ENCODE measurements around the gene RAD9A.

RAD9A gene

DNA sequence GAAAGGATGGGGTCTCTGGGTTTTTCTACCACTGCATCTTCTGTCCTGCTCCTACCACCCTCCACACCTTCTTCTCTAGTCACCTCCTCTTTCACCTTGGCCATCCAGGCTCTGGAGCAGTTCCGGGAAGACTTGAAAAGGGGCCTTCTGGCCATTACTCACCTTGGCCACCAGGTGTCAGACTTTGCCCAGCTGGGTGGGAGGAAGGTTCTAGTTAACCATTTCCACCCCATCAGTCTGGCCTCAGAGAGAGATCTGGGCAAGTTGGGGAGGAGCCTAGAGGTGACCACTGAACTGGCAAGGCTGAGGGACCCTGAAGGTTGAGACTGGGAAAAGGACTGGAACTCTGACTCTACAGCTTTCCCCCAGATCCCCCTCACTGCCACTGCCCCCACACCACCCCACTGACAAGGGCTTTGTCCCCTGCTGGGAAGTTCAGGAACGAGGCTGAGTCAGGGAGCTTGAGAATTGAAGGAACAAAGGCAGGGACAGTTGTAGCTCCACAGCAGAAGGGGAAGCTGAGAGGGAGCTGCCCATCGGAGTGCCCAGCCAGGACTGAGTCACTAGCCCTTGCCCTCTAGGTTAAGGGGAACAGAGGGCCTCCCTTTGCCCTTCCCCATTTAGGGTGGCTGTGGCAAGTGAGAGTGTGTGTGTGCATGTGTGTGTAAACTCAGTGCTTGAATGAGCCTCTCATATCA lies 34.8 kb upstream of the RAD9A start:
- peak; percentile 70 for DNase-seq (ENCODE audit: low read depth, low spot score)

DNA sequence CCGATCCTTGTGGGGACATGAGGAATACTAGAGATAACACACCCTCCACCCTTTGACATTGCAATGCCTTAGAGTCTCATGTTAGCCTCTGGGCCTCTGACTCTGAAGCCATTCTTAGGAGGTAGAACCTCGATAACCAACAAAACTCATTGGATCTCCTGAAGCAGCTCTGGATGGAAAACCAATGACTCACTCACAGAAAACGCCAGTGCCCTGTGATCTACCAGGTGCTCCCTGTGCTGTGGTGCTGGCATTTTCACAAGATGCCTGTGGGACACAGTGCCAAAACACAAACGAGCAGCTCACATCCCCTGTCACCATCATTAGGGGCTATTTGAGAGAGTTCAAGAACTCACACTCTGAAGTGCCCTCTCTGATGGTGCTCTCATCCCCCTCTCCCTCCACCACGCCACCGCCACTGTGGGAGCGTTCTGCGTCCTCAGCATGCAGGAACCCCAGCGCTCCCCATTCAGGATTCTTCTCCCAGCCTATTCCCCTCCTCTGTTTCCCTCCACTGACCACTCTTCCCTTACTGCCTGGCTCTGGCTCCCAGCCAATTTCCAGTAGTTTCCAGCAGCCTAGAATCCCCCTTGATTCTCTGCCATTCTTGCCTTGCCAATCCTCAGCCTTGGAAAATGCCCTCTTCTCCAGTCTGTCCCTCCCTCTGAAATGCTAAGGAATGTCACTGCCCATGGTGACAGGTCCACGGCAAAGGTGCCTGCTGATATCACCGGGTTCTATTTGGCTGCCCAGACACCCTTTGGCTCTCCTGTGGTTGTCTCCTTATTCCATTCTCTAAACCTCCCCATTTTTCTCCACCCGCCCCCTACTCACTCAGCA lies 33.7 kb upstream of the RAD9A start:
- no peak for DNase-seq (ENCODE audit: low read depth, low spot score)

DNA sequence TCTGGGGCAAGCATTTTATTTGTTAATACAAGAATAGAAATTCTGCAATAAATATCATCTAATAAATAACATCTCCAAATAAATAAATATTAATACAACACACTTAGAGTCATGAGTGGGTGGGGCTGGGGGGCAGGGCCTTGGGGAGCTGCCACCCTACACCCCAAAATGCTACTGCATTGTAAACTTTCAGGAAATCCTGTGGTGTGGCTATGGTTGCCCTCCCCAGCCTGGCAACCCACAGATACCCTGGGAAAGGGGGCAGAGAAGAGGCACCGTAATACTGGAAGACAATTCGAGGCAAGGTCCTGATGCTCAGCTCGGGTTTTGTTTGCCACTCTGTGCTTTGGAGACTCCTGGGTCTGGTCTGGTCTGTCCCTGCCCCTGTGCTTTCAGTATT lies 27.6 kb upstream of the RAD9A start:
- no peak for DNase-seq (ENCODE audit: low read depth, low spot score)

DNA sequence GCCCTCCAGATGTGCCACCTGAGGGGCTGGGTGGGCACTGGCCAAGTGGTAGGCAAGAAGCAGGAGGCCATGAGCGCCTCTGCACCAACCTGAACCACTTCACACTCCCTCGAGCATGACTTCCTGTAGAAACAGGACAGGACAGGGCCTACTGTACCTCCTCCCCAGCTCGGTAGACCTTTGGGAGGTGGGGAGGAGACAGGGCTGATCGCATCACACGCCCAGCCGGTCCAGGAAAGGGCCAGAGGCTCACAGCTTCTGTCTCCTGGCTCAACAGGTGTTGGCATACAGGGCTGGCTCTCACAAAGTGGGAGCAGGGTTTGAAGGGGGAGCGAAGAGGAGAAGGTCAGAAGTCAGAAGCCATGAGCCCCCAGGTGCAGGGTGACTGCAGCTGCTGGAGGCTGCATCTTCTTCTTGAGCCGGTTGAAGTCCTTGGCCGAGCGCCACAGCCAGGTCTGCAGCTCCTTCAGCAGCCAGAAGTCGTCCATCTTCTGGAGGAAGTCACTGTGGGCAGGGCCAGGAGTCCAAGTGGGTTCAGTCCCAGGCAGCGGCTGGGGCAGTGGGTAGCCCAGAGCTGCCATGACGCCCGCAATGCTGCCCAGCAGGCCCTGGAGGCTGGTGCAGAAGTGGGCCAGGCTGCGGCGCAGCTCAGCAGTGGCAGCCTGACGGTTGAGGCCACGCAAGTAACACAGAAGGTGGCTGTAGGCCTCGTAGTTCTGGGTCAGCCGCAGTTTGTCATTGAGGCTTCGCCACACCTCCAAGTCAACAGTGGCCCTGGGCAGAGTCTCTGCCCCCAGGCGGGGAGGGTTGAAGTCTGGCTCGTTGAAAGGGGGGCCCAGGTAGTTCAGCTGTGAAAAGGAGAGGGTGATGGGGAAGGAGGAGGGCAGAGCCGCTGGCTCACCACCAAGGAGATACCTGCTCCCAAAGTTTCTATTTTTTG lies 26.7 kb upstream of the RAD9A start:
- no peak for DNase-seq (ENCODE audit: low read depth, low spot score)

DNA sequence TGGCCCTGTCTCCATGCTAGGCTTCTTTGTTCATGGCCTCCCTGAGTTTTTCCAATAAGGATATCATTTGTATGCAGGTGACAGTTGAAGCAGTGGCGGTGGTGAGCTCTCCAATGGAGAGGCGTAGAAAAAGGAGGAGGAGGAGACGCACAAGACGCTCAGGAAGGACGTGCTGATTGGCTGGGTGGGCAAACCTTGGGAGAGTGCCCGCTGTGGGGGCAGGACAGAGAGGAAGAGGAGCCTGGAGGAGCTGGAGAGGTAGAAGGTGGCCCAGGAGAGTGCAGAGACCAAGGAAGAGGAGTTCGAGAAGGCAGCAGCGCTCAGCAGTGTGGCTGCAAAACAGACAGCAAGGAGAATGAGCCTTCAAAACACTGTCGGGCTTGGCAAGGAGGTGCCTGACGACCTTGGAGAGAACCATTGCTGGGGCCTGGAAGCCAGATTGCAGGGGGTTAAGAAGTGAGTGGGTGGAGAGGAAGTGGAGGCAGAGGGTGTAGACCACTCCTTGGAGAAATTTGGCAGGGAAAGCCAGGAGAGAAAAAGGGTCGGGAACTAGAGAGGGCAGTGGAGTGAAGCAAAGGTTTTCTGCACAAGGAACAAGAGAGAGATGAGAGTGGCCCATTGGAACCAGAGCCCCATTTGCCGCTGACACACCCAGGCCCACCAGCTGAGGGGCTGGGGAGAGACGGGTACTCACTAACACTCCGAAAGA lies 25.9 kb upstream of the RAD9A start:
- DNase-seq (ENCODE audit: low read depth, low spot score) = no peak

DNA sequence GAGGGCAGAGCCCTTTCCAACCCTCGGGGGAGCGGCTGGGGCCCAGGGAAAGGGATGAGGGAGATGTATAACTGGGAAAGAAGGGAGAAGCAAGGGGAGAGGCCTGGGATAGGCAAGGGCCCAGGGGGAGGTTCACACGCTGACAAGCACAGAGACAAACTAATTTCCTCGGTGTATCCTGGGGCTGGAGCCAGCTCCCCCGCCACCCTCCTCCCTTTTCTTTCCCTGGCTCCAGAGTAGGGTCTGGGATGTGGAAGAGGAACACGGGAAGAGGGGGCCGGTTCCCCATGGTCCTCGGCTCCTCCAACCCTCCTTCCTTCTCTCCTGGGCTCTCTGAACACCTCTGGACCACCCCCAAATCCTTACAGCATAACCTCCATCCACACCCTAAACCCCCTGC lies 25.2 kb upstream of the RAD9A start:
- no peak for DNase-seq (ENCODE audit: low read depth, low spot score)

DNA sequence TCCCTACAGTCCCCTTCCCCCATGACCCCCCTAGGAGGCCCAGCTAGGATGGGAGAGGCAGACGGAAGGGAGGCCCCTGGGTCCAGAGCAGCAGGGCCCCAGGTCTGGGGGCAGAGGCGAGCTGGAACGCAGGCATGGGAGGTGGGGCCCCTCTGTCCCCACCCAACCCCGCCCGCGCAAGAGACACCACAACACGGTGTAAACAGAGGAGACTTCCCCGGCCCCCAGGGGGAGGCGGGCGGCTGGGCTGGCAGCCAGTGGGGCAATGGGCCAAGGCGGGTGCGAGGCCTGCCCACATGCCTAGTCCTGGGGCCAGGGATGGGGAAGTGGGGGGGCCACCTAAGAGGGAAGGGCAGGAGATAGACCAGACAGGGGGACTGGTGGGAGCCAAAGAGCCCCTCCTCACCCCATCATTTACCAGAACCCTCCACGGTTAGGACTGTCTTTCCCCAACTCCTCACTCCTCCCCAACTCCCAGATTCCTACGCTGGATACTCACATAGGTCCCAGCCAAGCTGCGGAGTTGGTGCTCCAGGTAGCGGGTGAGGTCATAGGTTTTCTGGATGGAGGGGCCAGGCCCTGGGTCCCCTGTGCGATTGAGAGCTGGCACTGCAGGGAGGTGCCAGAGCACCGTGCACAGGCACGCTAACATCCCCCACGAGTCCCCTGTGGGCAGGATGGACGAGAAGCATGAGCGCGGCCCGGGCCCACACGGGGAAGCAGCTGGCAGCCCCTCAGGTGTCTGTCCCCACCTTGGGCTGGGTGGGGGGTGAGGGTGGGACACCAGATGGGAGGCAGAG lies 24.6 kb upstream of the RAD9A start:
- no peak for DNase-seq (ENCODE audit: low read depth, low spot score)

DNA sequence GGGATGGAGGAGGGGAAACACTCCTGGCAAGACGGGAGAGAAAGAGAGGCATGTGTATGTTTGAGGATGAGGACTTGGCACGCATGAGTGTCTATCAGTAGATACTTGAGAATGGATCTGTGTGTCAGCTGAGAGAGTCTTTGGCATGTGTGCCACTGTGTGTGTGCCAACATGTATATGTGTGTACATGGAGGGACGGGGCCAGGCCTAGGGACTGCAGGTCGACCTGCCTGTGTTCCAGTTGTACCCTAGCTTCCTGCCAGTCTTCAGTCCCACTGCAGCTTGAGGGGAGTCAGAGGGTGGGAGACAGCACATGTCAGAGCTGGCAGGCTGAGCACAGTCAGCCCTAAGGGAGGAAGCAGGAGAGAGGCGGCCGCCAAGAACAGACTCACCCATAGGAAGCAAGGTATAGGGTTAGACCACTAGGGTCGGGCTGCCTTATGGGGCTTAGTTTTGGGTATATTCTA lies 24.0 kb upstream of the RAD9A start:
- no peak for DNase-seq (ENCODE audit: low read depth, low spot score)

DNA sequence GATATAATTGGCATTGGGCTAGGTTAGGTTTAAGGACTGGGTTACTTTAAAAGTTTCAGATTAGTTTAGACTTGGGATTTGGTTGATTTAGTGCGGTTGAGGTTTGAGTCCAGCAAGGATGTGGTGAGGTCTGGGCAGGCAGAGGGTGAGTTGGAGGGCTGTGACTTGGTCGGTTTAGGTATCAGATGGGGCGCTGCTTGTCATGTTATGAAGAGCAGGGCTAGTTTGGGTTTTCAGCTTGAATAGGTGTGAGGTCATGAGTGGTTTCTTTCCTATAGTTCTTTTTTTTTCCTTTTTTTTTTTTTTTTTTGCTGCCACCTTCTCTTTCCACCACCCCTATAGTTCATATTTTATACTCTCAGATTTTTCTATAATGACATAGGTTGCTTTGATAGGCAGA lies 23.2 kb upstream of the RAD9A start:
- DNase-seq (ENCODE audit: low read depth, low spot score) = no peak

DNA sequence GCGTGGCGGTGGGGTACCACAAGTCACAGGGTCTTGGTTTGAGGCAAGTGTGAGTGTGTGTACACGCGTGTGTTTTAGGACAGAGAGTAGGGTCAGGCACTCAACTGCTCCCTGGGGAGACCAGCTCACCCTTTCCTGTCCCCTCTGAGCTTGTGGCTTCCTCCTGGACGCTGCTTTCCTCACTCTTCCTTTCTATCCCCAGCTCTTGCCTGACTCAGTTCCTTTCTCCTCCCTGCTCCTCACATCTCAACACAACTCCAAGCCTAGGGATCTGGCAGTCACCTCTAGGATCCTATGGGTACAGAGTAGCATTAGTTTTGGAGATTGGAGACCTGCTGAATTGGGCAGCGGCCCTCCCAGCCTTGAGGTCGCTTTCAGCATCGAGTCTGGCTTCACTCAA lies 22.5 kb upstream of the RAD9A start:
- no peak for DNase-seq (ENCODE audit: low read depth, low spot score)

DNA sequence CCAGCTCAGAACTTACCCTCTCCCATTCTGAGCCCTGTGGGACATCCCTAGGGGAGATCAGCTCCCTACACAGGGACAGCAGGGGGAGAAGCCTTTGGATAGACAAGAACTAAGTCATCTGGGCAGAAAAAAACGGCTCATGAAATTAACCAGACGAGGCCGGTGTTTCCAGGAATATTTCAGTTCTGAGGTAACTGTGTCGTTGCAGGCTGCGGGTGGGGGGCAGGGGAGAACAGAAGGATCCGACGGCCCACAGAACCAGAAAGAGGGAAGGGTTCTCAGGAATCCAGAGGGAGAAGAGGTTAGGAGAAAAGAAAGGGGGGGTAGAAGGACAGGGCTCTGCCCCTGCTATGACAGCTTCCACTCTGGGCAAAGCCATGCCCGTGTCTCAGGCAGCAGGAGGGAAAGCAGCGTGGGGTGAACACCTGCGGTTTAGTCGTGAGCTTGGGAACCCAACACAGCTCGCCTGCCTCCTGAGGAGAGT lies 21.9 kb upstream of the RAD9A start:
- DNase-seq (ENCODE audit: low read depth, low spot score) = no peak

DNA sequence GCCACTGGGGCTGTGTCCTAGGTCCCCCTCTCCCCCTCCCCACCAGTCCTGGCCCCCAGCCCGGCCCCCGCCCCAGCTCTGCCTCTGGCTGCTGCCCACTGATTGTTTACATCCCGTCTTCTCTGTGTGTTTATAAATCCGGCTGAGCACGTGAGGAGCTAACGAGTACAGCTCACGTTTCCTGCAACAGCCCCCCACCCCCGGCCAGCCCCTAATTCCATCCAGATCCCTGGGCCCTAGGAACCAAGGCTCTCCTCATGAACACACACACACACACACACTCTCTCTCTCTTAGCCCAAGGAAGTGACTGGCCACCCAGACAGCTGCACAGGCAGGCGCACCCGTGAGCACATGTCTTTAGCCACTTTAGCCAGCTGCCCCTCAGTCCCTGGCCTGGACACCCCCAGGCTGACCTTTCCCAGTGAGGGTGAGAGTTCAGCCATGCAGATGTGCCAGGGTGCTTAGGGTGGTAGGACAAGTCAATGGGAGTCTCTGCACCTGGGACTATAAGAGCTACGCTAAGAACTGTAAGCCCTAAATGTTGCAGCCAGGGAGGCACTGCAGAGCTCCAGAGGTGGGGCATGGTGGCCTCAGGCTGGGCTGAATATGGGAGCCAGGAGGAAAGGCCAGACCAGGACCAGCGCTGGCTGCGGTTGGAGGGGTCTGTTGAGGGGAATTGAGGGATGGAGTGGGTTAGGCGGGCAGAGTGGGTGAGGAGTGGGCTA lies 21.3 kb upstream of the RAD9A start:
- DNase-seq (ENCODE audit: low read depth, low spot score) = no peak

DNA sequence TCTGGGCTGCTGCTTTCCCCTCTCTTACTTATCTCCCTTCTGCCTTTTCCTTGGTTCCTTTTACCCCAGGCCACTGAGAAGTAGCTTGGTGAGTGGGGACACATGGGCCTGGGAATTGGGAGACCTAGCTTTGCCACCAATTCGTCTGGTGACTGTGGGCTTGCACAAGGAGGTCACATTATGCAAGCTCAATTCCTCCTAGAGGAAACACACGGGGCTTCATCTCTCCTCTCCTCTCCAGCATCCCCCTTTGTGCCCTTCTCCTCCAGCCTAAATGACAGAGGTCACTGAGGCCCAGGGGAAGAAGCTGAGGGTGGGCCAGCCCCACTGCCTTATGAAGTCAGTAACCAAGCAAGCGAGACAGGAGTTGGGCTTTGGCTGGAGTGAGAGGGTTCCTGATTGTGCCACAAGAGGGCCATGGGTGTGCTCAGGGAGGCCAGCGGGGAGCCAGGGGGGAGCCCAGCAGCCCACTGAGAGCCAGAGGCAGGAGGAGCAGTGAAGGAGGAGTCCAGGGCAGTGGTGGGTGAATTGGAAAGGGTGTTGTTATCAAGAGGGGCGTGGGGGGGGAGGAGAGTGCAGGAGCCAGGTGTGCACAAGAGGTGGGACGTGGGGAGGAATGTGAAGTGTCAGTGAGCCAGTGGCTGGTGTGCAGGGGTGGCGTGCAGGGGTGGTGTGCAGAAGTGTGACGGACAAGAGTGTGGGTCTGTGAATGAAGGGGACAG lies 20.4 kb upstream of the RAD9A start:
- no peak for DNase-seq (ENCODE audit: low read depth, low spot score)

DNA sequence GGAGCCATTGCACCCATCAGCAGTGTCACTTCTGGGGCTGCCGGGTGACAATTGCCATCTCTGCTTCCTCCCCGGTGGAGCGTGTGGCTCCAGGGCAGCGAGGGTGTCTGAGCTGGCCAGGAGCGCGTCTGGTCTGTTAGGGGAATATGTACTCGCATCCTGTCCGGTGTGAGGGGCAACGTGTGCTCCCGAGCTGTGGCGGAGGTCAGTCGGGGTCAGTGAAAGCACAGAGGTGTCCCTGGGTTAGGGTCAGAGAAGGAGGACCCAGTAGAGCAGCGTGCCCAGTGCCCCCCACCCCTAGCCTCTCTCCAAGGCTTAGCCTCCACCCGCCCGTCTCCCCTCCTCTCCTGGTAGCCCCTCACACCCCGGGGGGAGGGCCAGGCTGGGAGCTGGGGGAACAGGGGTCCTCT lies 19.9 kb upstream of the RAD9A start:
- no peak for DNase-seq (ENCODE audit: low read depth, low spot score)

DNA sequence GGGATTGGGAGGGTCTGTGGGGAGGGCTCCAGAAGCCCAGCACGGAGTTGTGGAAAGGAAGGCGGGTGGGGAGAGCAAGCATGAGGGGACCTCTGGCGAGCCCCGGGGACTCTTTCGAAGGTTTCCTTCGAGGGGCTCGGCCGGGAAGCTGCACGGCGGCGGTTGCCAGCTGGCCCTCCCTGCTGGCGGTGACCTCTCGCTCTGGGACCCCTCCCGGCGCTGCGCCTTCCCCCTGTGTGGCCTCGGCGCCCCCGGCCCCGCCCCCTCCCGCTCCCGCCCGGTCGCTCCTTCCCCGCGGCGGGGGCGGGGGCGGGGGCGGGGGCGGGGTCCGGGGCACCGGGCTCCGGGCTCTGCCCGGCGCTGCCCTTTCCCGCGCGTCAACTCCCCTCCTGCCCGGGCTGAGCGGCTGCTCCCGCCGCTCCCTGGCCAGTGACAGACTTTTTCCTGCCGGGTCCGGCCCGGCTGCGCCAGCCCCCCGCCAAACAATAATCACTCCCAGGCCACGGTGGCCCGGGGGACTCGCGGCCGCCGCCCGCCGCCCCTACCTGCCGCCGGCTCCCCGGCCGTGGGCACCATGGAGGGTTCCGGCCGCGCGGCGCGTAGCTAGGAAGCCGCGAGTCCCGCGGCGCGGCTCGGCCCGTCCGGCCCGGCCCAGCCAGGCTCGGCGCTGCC lies 19.3 kb upstream of the RAD9A start:
- no peak for DNase-seq (ENCODE audit: low read depth, low spot score)

DNA sequence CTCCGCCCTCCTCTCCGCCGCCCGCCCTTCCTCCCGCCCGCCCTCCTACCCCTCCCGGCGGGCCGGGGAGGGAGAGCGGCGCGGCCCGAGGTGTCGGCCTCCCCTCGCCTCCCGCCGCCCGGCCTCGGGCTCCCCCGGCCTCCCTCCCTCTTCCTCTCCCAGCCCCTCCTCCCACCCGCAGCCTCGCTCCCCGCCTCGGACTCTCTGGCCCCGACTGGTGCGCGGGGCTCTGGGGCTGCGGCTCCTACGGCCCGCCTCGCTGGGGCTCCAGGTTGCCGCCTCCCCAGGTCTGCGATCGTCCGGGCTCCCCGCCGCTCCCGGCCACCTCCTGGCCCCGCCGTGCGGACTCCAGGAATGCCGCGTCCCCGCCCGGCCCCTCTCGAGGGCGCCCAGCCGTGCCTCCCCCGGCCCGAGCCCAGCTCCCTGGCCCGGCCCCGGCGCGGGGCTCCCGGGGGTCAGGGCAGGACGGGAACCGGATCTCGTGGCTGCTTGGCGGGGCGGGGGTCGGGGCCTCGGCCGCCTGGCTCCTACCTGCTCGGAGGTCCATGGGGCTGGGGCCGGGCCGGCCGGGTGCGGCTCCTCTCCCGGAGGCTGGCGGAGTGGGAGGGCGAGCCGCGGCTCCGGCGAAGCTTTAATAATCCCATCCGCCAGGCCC lies 18.7 kb upstream of the RAD9A start, which contains the start of gene CLCF1:
Gene CLCF1 (minus strand): TSS at position 606 of the 655 bp plus-strand sequence. CDS start 59 bp downstream, at position 547.
- DNase-seq (ENCODE audit: low read depth, low spot score) = no peak

DNA sequence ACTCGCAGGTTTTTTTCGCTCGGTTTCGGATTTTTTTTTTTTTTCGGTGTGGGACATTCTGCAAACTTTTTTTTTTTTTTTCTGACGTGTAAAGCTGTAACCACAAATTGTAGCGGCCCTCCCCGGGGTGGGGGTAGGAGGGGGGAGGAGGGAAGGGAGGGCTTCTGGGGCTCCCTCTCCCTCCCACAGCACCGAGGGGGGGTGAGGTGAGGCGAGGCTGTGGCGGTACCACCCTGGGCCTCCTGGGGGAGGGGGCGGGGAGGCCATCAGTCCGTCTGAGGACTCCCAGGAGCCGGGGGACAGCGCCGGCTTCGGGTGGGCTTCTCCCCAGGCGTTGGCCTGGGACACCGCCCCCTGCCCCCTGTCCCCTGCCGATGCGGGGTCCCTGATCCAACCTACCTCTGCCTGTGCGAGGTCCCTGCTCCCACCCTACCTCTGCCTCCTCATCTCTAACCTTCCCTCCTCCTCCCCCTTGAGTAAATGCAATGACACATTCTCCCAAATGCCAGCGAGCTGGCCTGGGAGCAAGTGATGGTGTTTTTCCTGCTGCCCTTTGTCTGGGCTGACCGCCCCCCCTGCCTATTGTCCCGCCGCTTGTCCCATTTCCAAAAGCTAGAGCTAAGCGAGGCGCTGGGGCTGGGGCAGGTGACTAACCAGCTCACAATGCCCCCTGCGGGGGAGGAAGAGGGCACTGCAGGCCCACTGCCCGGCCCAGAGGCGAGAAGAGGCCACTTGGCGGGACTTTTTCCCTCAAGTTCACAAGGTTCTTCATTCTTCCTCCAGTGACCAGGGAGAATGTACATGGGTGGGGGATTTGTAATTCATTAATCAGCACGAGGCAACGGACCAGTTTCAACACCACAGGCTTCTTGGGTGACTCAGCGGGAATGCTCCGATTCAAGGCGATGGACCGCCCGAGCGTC lies 17.9 kb upstream of the RAD9A start:
- DNase-seq (ENCODE audit: low read depth, low spot score) = no peak

All from iPS DF 19.7 (cell line).